Right lobe of liver (tissue), 6 donors: ENCODE data around the gene PROSER2. TPM values are rescaled to one million over a fixed set of nuclear protein-coding genes. Genes with fewer than 3 reads are reported as not detected.

Source experiments
- ATAC-seq, 4 donors: fragments of 200-7000 bp; cut with Tn5 transposase; one replicate each; pipeline ENCODE4 v1.9.1; 2020; ENCODE audit warnings: mild to moderate bottlenecking in 4 of 4, moderate library complexity in 4 of 4
- DNase-seq, 3 donors: peaks; one replicate each; pipeline ENCODE4 v3.0.0-alpha.2; 2020
- H3K27ac ChIP-seq, 3 donors: fragments of 200-600 bp; one replicate each; pipeline ENCODE4 v1.8.0; 2022
- H3K27me3 ChIP-seq, 2 donors: fragments of 200-600 bp; one replicate each; pipeline ENCODE4 v1.8.0; 2022
- H3K36me3 ChIP-seq, 4 donors: fragments of 200-600 bp; sonication (generic) in 1 of 4; one replicate each; pipeline versions ENCODE4 v1.5.1 to v1.8.0; 2017 to 2022; ENCODE audit warnings: control low read depth in 1 of 4
- H3K4me1 ChIP-seq, 4 donors: fragments of 200-600 bp; sonication (generic) in 1 of 4; one replicate each; pipeline versions ENCODE4 v1.5.1 to v1.8.0; 2017 to 2022; ENCODE audit warnings: control low read depth in 1 of 4
- H3K4me3 ChIP-seq, 3 donors: fragments of 200-600 bp; one replicate each; pipeline ENCODE4 v1.8.0; 2022
- H3K9me3 ChIP-seq, 4 donors: fragments of 200-600 bp; sonication (generic) in 1 of 4; one replicate each; pipeline versions ENCODE4 v1.5.1 to v1.8.0; 2017 to 2022; ENCODE audit warnings: control low read depth in 1 of 4
- CTCF ChIP-seq, 4 donors: fragments of 200-600 bp in 3 of 4; fragments of 450-650 bp in 1 of 4; IDR thresholded peaks; one replicate each; pipeline versions ENCODE4 v1.5.1 to v1.8.0; 2016 to 2022; ENCODE audit warnings: antibody characterized with exemption in 4 of 4, mild to moderate bottlenecking in 2 of 4
- POLR2A ChIP-seq: fragments of 450-650 bp; IDR thresholded peaks from one replicate; pipeline ENCODE4 v1.6.1; 2017; ENCODE audit warnings: antibody characterized with exemption, mild to moderate bottlenecking
- WGBS: methylation state at CpG from one replicate; pipeline ENCODE4 v1.1.6; 2018; ENCODE audit warnings: low coverage, low lambda C conversion rate; ENCODE audit not compliant: insufficient coverage; ENCODE audit errors: missing lambda C conversion rate; 5-methylcytosine and 5-hydroxymethylcytosine counted together
- intact Hi-C, 2 donors: fragments of 100-400 bp; cut with DNase I; formaldehyde crosslinking; loops; one replicate each; pipeline versions ENCODE4 v1.11.2 to v1.14.1; 2022
- total RNA-seq, 6 experiments: library from RNA; depleted of rRNA in 2 of 6; stranded (reverse); fragments of >200 nt in 2 of 6; fragmentation: NEBNext Ultra II Directional in 3 of 6; extraction: Animal tissue kit (Norgen Biotek cat#: 25700) in 3 of 6; gene quantifications; one replicate each; pipeline versions ENCODE4 v1.1.0 to v1.2.4, GENCODE V29; 2016 to 2023
- donor health status: DM: no; HTN: yes; CAD: no.
- donor health status: DM: no; HTN: no; CAD: no.
- donor health status: DM: no; HTN: no; CAD: no.
- donor health status: DM: no; HTN: yes; CAD: no.
- donor health status: DM: no; HTN: yes; CAD: no.

Gene PROSER2
- total RNA-seq, 6 experiments from 2014 or later, result 24.5 to 65.9 (median 26.8) TPM

GRCh38 chr10:11913079-11913641, 90.0 kb downstream of the PROSER2 start:
- WGBS, result 43% methylated on average over 4 of the region's 11 CpGs
- TF ChIP-seq CTCF (IDR thresholded peaks at IDR 0.05) (no peak), POLR2A (no peak)
- Histone ChIP-seq H3K36me3 (no peaks in the 10 kb centered on the region), H3K9me3 (no peaks in the 10 kb centered on the region), H3K4me3 (no peak overlapping the region), H3K27ac (no peak overlapping the region), H3K27me3 (no peaks in the 10 kb centered on the region), H3K4me1 (no peaks in the 10 kb centered on the region)
- intact Hi-C loops, result no loop called here
- no peak for DNase-seq
- ATAC-seq, result no peak

DNA sequence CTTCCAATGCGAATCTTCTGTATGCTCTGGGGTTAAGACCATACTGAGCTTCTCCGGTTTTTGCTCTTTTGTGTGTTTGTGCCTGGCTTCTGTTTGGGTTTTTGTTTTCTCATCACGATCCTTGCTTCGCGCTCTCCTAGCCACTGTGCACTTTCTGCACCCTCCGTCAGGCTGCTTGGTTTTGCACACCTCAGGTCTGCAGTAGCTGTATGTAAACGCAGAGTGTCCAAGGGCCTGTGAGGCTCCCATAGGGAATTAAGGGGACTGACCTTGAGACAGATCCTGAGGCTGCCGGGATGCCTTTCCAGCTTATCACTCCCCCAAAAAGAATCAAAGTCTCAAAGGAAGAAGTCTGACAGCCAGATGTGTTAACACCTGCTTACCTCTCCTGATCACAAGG, 95.2 kb downstream of the PROSER2 start:
- H3K36me3 ChIP-seq, result peaks cover 0 to 24% (median 6%) of the 10 kb centered on the region in 4 donors
- WGBS, result 88% methylated on average over 7 of the region's 8 CpGs

DNA sequence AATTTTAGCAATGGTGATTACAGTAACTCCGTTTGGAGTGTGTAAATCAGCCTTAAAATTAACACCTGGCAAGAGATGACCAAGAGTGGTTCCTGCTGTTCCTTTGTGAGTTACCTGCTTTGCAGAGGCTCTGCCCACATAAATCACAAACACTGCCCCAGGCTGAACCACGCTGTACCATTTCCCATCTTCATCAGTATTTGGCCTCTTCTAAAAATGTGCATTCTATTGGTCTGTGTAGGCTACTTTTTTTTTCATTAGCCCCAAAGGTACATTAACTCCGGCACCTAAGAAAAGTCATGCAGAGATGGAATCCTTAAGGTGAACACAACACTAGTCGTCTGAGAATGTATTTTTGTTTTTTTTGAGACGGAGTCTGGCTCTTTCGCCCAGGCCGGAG, 96.1 kb downstream of the PROSER2 start:
- ATAC-seq (no peak), DNase-seq (no peak)
- Histone ChIP-seq H3K9me3 (no peaks in the 10 kb centered on the region), H3K27me3 (no peaks in the 10 kb centered on the region), H3K4me3 (no peak overlapping the region), H3K27ac (no peak overlapping the region), H3K4me1 (no peaks in the 10 kb centered on the region), H3K36me3 (peaks cover 0 to 24% (median 6%) of the 10 kb centered on the region in 4 donors)
- 68% methylated on average over 4 of the region's 7 CpGs for WGBS
- TF ChIP-seq POLR2A, result no peak
- no peak for TF ChIP-seq CTCF (IDR thresholded peaks at IDR 0.05)
- intact Hi-C loops, result no loop called here

More for the DNA sequence above, 95.2 kb downstream of the PROSER2 start:
- H3K9me3 ChIP-seq, result no peaks in the 10 kb centered on the region
- no peak overlapping the region for H3K4me3 ChIP-seq
- H3K27ac ChIP-seq, result no peak overlapping the region
- TF ChIP-seq CTCF (IDR thresholded peaks at IDR 0.05) (no peak), POLR2A (no peak)
- no peaks in the 10 kb centered on the region for H3K27me3 ChIP-seq
- ATAC-seq (no peak), DNase-seq (no peak)
- intact Hi-C loops, result no loop called here
- no peaks in the 10 kb centered on the region for H3K4me1 ChIP-seq

Other genes with a start within 250 kb of the PROSER2 start
- 10 to 100 TPM in 5 of 6 experiments, 1 to 10 TPM in 1; 8.4 to 15.3 (median 11.5) TPM for gene USP6NL, start 211.7 kb upstream of the PROSER2 start, total RNA-seq
- gene ECHDC3, start 81.0 kb upstream of the PROSER2 start, total RNA-seq, result 100 to 1,000 TPM in 5 of 6 experiments, 10 to 100 TPM in 1; 85.0 to 304 (median 130) TPM
- gene UPF2, start 219.5 kb downstream of the PROSER2 start, total RNA-seq, result 10 to 100 TPM in 3 of 6 experiments, 1 to 10 TPM in 3; 8.7 to 12.6 (median 9.8) TPM
- gene DHTKD1, start 245.6 kb downstream of the PROSER2 start, total RNA-seq, result 100 to 1,000 TPM in 3 of 6 experiments, 10 to 100 TPM in 3; 65.8 to 166 (median 100) TPM